Measurements from ENCODE around the gene F8.
"Not testable (repeated sequence)": the region's sequence is repeated elsewhere in the genome, so short reads cannot be mapped to it uniquely, and the experiment has no call there.

Gene F8

DNA sequence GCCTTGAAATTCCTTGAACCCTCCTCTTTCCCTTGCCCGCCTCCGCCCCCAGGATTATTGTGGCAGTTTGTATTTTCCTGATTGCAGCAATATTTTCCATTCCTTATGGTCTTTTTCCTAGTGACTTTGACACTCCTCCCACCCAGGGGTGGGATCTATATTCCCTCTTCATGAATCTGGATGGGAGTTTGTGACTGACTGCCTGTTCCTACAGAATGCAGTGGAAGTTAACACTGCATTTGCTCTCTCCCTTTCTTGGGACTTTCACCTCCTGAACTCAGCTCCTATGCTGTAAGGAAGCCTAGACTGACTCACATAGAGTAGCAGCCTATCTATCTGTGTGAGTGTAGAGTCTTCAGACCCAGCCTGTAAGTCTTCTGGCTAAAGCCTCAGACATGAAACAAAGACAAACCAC lies 6.4 kb upstream of the F8 start:
- no peak for DNase-seq

DNA sequence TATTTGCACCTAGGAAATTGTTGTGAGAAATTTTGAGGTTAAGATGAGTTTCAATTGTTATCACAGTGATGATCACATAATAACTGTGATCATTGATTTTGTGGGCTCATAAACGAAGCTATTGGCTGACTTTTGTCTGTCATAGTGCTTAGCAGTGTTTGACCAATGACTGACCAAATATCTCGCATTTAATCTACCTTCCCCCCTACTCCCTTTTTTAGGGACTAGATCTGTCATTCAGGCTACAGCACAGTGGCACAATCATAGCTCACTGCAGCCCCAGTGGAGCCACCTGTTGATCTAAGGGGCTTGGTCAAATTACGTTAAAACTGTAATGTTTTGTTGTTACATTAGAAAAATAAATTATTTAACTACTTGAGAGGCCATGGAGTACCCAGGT lies 5.6 kb upstream of the F8 start:
- no peak for DNase-seq

DNA sequence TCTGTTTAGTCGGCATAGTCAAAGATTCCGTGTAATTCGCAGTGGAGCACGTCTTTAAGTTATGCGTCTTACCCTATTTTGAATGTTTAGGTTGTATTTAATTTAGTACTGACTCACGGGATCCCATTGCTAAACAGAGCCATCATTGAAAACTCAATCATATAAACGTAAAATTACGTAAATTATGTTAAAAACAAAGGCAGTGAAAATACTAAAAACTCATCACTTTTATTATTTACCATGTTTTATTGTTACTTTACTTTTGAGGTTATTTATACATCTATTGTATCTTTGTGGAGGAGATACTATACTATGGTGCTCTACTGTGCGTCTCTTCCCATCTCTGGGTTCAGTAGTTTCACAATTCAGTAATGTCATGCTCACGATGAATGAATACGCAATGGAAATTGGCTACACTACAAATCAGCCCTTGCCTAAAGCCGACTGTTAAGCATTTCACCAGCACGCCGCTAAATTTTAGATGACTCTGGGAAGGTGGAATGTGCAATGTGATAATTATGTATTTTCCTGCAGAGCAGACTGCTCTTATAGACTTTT lies 5.1 kb upstream of the F8 start:
- peak; percentile 7 for DNase-seq

DNA sequence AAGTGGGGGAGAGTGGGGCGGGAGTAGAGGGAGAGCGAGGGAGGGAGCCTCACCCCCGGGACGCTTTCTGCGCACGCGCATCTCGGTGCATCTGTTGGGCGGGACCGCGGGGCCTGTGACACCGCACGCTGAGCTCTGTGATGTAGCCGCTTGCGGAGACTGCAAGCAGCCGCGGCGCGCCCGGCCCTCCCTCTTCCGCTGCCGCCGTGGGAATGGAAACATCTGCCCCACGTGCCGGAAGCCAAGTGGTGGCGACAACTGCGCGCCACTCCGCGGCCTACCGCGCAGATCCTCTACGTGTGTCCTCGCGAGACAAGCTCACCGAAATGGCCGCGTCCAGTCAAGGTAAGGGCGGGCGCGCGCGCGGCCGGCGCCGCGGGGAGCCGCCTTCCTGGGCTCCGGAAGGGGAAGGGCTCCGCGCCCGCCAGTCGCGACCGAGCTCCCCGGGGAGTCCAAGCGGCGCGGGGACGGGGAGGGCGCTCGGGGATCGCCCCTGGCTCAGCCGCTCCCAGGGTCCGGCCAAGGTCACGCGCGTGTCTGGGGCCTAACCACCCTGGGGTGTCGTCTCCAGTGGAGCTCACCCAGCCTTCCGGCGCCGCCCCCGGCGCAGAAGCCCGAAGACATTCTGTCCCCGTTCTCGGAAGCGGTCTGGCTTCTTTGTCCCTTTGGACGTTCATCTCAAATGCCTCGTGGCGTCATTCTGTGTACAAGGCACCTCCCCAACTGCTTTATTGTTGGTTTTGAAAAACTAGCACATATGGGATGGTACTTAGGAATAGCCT lies 4.4 kb upstream of the F8 start, which contains the start of gene FUNDC2:
Gene FUNDC2 (plus strand): TSS at position 118 of the 782 bp plus-strand sequence. CDS start 95 bp downstream, at position 213.
- peak; percentile 95 for DNase-seq

DNA sequence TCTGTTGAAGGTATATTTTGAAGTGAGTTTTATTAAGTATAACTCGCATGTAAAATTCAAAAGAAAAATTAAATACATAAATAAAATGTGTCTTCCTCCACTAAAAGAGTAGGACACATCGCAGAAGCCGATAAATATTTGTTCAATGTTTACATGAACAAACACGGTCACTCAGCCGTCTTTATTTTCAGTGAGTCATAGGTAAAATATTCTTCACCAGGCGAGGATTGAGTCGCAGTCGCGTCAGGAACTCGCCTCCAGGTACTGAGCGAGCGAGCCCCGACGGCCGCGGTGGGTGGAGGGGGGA lies 3.9 kb upstream of the F8 start:
- no peak for DNase-seq

DNA sequence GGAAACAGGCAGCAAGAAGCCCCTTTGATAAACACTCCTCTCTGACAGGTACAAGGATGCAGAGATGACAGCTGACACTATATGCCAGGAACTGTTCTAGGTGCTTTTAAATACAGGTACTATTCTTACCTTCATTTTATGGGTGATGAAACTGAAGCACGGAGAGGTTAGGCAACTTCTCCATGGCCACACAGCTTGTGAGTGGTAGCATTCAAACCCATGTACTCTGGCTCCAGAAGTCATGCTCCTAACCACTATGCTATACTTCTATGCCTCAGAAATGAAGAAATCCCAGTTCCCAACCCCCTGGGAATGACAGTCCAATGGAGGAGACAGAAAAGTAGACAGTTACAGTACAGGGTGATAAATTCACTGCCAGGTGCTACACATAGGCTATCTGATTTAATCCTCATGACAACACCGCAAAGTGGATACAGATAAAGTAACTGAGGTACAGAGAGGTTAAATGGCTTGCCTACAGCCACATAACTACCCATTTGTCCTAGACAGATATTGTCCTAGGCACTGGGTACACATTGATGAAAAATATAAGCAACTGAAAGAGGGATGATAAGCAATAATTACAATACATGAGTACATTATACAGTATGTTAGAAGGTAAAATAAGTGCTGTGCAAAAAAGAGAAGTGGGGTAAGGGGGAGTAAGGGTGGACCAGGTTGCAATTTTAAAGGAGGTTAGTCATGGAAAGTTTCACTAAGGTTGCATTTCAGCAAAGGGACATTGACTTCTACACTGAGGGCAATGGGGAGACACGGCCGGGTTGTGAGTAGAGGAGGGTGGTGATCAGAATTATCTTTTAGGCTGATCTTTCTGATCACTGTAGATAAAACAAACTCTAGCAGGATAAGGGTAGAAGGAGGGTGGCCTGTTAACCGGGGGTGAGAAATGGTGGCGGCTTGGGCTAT lies 1.6 kb upstream of the F8 start:
- no peak for DNase-seq

DNA sequence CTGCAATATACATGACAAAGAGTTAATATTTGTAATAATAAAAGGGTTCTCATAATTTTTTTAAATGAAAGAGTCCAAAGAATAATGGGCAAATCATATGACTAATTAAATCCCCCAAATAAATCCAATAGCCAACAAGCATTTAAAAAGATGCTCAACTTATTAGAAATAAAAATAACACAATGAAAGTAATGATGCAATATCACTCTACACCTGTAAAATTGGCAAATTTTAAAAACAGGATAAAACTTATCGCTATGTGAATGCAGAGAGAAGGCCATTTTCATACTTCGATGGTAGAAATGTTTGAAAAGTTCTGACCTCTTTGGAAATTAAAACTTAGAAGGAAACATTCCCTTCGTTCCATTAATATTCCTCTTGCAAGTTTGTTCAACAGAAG lies 1.9 kb downstream of the F8 start:
- DNase-seq: no peak

DNA sequence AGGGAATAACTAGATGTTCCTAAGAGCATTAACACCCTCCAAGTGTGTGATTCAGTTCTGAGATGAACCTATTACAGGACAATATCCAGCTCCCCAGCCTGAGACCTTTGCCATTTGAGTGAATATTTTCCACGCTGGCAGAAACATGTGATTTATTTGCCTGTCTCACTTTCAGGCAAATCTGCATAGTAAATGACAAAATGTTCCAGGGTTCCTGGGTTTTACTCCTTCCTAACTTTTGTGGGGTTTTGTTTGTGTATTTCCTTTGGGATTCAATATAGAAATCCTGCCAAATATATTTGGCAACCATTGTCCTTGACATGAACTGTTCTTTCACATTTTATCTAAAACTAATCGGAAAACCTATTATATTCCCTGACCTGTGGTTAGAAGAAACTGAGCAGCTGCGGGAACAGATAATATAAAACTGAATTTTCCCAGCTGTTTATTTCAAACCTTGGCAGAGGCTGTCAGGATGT lies 12.5 kb downstream of the F8 start:
- DNase-seq: no peak

DNA sequence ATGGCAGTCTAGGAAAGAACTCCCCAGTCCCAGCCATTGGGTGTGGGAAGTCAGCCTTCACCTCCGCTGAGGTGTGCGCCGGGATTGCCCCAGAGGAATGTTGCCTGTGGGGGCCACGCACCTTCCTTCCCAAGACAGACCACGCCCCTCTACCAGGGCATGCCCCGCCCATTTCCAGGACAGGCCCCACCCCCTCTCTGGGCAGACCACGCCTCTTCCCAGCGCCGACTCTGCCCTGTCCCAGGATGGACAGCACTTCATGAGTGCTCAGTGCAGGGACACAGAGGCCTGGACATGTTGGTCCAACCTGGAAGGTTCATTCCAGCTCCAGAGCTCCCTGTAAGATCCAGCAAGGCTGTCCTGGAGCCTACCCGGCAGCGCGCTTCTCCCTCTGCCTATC lies 13.9 kb downstream of the F8 start:
- not testable (repeated sequence) for DNase-seq

DNA sequence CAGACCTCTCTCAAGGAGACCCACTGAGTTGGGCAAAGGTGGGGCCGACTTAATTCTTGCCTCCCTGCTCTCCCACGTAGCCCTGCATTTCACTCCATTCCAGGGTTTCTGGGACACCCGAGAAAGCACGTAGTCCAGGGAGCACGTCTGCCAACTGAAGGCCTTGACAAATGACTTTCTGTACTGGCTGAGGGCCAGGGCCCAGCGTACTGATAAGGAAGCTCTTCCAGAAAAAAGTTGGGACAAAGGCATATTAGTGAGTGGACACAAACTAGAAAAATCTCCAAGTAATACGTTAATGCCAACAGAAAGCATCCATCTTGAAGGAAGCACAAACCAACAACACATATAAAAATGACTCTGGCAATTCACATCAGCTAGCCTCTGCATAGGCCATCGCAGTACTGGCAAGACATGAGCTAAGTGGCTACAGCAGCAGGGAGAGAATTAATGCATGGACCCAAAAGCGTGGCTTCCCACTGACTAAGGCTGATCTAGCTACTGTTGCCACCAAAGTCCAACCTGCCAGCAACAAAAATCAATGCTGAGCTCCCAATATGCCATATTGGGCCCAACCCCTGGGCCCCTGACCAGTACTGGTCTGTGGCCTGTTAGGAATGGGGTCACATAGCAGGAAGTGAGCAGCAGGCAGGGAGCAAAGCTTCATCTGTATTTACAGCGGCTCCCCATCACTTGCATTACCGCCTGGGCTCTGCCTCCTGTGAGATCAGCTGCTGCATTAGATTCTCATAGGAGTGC lies 15.4 kb downstream of the F8 start:
- not testable (repeated sequence) for DNase-seq

DNA sequence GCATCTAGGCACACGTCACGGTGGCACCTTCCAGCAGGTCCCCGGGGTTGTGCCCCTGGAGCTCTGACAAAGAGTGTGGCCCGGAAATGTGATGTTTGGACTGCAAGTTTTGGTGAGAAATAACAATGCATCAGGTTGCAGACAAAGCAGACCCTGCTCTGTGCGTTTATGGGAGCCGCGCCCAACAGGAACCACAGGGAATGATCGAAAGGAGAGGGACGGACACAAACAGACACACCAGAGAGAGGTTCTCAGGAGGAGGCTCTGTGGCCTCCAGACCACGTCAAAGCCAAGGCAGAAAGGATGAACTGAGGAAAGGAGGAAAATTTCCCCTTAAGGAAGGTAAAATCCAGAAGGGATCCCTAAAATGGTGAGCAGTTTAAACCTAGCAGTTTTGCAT lies 16.1 kb downstream of the F8 start:
- not testable (repeated sequence) for DNase-seq

DNA sequence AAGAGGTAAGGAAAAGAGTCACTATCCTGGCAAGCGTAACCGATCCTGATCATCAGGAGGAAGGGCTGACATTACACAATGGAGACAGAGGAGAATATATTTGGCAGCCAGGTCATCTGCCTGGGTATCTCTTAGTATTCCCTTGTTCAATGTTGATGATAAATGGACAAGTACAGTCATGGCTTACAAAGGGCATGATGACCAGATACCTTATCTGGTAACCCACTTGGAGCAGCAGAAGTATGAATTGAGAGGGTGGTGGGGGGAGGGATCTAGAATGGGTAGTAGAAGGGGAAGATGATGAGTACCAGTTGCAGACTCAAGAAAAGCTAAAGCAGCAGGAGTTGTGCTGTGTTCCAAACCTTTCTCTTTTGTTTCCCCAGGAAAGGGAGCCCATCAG lies 17.3 kb downstream of the F8 start:
- DNase-seq: no peak

DNA sequence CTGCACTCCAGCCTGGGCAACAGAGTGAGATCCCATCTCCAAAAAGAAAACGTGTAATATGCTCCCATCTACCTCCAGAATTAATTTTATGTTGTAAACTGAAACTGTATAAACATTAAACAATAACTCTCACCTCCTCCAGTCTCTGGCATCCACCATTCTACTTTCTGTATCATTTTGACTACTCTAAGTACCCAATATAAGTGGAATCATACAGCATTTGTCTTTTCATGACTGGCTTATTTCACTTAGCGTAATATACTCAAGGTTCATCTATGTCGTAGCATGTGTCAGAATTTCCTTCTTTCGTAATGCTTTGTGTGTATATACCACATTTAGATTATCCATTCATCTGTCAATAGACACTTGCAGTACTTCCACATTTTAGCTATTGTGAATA lies 20.6 kb downstream of the F8 start:
- DNase-seq: no peak

DNA sequence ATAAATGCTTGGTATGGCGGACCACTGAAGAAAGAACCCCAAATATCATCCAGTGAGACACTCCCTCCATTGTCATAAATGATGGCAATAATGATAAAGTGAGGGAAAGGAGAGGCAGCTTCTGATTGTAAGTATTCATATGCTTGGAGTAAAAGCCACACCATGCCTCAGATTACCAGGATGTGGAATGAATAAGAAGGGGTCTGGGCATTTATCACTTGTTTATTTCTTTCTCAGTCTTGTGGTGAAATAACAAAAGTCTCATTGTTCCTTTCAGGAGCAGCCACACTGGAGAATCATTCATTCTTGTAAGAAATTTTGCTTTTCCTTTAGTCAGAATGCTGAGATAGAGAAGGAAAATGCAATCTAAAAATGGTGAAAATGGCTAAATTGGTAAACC lies 21.7 kb downstream of the F8 start:
- DNase-seq: no peak

DNA sequence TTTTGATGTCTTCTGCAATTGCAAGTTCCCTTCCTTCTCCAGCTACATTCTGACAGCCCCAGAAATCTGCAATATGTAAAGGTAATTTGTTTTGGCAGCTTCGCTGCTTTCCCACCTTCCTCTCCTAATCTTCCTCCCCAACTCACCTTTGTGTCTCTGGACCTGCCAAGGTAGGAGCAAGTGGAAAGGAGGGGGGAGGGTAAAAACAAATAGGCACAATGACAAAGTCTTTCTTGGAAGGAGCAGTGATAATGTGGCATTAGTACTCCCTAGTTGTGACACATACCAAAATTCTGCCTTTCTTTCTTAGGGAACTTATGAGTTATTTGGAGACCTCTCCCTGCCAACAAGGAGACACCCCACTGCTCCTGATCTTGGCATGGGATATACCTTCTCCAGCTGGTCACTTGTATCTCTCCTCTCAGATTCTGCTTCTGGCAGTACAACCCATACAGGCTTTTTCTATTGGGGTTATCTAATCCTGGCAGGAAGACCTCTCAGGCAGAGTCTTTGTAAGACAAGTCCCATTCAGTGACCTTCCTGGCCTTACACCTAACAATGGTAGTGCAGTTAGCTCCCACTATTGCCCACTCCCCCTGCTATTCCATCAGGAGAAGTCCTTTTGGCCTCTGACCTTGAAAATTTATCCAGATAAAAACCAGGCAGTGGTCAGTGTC lies 24.2 kb downstream of the F8 start:
- no peak for DNase-seq

DNA sequence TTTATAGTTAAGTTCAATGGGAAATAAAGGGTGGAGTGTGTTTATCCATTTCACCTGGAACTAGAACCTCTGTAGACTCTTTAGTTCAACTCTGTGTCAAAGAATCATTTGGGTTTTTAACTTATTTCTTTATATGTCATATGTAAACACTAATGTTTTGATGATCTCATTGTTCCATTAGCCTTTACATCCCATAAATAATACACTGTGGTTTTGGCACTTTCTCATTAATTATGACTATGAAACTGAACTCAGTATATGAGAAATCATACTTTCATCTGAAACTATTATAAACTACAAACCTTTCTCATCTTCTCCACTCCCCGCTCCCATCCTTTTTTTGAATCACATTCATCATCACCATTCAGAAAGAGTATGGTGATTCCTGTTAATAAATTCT lies 31.0 kb downstream of the F8 start:
- DNase-seq: no peak

DNA sequence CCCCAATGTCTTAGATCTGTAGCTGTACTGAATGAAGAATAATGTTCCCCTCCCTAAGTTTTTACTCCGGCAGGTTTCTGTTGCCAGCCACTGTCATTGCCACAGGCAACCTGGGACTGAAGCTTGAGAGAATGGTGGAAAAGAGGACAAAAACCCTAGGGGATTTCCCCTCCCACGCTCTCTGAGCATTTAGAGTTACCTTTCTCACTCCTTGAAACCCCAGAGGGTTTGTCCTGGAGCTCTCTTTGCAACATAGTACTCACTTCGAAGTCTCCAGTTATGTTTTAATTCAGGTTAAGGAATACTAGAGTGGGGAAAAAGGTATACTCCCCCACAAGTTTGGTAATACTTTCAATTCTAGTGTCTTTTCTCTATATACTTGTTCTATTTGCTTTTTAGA lies 31.5 kb downstream of the F8 start:
- DNase-seq: no peak

DNA sequence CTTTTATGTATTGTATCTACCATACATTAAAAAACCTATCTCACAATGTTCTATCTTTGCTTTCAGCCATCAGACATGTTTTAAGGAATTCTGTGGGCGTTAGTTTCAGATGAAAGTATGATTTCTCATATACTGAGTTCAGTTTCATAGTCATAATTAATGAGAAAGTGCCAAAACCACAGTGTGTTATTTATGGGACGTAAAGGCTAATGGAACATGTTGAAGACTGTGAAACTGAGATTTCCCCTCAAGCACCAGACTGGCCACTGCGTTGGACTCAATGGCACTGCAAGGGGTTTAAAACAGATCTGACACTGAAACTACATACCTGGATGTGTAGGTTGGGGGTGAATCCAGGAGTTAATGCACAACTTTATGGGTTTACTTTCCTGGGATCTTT lies 32.0 kb downstream of the F8 start:
- no peak for DNase-seq

DNA sequence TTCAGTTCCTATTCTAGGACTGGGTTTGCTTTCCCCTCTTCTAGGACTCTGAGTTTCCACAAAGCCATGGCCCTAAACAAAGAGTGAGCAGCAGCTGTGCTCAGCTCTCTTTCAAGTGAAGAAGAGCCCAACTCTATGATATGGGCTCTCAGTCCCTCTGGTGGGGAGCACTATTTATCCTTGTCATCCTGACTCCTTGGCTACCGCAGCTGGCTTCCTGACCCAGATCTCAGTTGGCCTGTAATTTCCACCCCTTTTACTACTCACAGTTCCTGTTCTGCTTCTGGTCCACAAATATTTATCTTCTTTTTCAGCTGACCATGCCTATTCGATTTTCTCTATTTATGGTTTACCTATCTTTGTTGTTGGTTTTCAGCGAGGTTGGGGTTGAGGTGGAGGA lies 33.8 kb downstream of the F8 start:
- no peak for DNase-seq

DNA sequence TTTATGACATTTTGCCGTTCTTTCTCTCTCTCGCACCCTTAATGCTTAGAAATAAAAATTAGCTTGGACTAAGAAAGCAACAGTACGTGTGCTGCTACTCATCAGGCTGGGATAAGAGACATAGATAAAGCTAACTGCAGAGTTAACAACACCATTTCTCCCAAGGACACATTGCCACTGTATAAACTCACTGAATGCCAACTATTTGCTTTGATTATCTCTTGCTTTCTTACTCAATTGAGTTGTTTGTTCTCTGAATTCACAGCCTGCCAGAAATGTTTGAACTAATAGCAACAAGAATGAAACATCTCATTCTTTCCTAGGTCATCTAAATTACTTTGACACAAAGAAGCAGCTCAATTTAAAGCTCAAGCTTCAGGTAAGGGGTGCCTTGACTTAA lies 34.6 kb downstream of the F8 start:
- no peak for DNase-seq

DNA sequence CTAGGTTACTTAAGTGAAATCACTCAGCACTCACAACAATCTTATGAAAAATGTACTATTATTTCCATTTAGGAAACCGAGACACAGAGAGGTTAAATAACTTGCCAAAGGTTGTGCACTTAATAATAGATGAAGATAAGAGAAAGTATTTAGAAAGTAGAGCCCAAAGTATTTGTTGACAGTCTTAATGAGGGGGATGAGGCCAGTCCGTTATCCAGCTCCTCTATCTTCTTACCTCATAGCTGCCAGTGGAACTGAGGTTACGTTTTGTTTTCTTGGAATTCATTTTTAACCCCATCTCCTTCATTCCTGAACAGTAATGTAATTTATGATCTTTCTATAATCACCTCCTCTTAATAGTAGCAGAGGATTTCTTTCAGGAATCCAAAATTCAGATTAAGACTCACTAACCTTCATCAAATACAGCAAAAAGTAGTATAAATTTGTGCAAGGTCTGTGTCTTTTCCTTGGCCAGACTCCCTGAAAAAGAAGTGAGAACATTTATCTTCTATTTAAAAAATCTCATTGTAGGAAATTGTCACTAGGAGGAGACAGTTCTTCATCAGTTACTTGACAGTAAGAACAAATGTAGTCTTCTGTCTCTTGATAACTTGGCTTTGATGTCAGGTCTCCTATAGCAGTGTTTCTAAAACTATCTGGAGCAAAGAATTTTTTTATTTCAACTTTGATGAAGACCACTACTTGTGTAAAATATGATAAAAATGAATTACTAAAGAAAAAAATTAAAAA lies 35.5 kb downstream of the F8 start:
- DNase-seq: no peak

DNA sequence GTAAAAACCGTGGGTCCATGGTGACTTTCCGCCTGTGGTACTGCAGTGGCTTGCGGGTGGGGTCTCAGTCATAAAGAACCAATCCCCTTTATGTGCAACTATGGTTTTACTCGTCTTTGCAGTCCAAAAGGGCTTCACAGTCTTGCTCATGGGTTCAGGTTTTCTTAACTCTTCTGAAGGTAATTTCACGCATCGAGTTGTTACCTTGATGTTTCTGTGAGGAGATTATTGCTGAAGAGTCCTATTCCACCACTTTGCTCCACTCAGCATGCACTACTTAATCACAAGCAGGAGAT lies 41.5 kb downstream of the F8 start:
- DNase-seq: no peak

Data from central memory CD4-positive, alpha-beta T cell (primary cell).